ENCODE data around the gene RBM23. TPM values are rescaled to one million over a fixed set of nuclear protein-coding genes. Genes with fewer than 3 reads are reported as not detected.
"Not testable (repeated sequence)": the region's sequence is repeated elsewhere in the genome, so short reads cannot be mapped to it uniquely, and the experiment has no call there.

The RBM23 gene
- total RNA-seq, 1 experiment from 2014 or later, result 63.2 TPM

DNA sequence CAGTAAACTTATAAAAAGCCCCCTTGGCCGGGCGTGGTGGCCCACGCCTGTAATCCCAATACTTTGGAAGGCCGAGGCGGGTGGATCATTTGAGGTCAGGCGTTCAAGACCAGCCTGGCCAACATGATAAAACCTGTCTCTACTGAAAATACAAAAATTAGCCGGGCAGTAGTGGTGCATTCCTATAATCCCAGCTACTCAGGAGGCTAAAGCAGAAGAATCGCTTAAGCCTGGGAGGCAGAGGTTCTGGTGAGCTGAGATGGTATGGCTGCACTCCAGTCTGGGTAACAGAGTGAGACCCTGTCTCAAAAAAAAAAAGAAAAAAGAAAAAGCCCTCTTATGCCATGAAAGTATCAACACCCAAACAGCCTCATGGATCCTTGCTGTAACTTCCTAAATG, 6.6 kb upstream of the RBM23 start:
- in situ Hi-C loops (cut with HindIII; ENCODE audit: low pct_unique_long_range_greater_than_20kb, low sequenced_read_pairs), result no loop called here
- no peak for DNase-seq (ENCODE audit: low read depth, low spot score)

DNA sequence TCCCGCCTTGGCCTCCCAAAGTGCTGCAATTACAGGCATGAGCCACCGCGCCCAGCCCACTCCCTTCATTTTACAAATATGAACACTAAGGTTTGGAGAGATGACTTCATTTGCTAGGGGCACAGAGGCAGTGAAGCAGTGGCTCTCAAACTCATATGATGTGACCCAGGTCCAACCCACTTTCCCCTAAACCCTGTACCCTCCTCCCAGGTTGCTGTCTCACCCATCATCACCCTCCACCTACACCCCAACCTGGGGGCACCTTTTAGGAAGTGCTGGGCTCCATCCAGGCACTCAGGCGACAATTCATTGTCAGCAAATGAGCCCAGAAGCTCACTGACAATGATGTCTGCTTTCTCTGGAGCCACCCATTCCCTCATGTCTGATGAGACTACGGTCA, 4.8 kb upstream of the RBM23 start:
- in situ Hi-C loops (cut with HindIII; ENCODE audit: low pct_unique_long_range_greater_than_20kb, low sequenced_read_pairs), result no loop called here
- DNase-seq (ENCODE audit: low read depth, low spot score), result no peak

DNA sequence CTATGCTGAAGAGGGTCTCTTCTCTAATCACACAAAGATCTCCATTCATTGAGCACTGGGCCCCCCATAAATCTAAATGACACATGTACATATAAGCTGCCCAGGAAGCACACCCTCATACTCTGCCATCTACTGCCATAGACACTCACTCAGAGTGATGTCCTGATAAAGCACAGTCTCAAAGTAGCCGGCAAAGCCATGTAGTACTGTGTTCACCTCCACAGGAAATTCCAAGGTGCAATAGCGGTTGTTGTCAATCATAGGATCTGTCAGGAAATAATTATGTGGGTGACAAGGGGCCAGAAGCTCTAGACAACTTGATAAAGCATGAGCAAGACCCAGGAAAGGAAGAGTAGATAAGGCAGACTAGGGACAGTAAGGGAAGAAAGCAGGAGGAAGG, 3.3 kb upstream of the RBM23 start:
- in situ Hi-C loops (cut with HindIII; ENCODE audit: low pct_unique_long_range_greater_than_20kb, low sequenced_read_pairs), result no loop called here
- DNase-seq (ENCODE audit: low read depth, low spot score), result no peak

DNA sequence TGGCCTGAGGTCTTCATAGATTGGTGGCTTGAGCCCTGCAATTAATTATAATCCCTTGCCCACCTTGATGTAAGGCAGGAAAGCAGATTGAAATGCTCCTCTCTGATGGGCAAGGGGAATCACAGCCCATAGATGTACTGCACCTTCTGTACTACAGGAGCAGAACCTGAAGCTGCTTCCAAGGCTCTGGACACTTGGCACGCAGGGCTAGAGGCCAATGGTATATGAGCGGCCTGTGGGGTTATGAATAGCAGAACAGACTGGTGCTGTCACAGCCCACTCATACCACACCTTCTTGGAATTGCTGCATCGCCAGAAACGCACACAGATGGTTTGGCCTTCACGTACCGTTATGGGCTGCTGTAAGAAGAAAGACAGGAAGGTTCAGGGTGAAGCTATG, 1.7 kb upstream of the RBM23 start:
- DNase-seq (ENCODE audit: low read depth, low spot score), result no peak
- in situ Hi-C loops (cut with HindIII; ENCODE audit: low pct_unique_long_range_greater_than_20kb, low sequenced_read_pairs), result no loop called here

DNA sequence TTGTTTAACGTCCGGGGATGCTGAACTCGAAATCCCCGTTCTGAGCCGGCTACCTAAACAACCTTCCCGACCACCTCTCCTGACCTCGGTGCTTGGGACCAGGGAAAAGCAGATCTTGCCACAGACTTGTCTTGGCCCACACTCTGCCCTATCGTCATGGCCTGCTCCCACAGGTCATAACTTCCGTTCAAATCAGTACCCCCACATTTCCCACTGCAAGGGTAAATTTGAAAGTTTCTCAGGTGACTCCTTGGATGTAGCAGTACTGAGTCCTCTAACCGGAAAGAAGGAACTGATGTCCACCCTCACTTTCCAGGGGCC, 612 bp upstream of the RBM23 start:
- no peak for DNase-seq (ENCODE audit: low read depth, low spot score)
- in situ Hi-C loops (cut with HindIII; ENCODE audit: low pct_unique_long_range_greater_than_20kb, low sequenced_read_pairs), result no loop called here

DNA sequence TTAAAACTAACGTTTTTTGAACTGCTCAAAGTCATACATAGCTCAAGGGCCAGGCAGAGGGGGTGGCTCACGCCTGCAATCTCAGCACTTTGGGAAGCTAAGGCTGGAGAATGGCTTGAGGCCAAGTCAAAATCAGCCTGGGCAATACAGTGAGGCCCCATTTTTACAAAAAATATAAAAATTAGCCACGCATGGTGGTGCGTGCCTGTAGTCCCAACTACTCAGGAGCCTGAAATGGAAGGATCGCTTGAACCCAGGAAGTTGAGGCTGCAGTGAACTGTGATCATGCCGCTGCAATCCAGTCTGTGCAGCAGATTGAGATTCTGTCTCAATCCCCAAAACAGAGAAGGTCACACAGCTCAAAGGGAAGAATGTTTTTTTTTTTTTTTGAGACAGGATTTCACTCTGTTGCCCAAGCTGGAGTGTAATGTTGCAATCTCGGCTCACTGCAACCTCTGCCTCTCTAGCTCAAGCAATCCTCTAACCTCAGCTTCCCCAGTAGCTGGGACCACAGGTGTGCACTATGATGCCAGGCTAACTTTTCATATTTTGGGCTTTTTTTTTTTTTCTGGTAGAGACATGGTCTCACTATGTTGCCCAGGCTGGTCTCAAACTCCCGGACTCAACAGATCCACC, 2.9 kb downstream of the RBM23 start:
- in situ Hi-C loops (cut with HindIII; ENCODE audit: low pct_unique_long_range_greater_than_20kb, low sequenced_read_pairs), result no loop called here
- DNase-seq (ENCODE audit: low read depth, low spot score), result no peak

DNA sequence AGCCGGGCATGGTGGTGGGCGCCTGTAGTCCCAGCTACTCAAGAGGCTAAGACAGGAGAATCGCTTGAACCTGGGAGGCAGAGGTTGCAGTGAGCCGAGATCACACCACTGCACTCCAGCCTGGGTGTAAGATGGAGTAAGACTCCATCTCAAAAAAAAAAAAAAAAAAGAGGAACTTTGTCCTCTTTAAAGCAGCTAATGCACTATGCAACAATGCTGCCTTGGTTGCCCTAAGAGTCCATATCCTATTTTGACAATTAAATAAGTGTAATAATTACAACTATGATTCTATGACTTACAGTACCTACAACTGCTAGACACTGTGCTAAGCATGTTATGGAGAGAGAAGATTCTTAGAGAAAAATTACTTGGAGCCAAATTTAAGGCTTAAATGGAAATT, 4.1 kb downstream of the RBM23 start:
- in situ Hi-C loops (cut with HindIII; ENCODE audit: low pct_unique_long_range_greater_than_20kb, low sequenced_read_pairs); DNase-seq (ENCODE audit: low read depth, low spot score): not testable (repeated sequence)

DNA sequence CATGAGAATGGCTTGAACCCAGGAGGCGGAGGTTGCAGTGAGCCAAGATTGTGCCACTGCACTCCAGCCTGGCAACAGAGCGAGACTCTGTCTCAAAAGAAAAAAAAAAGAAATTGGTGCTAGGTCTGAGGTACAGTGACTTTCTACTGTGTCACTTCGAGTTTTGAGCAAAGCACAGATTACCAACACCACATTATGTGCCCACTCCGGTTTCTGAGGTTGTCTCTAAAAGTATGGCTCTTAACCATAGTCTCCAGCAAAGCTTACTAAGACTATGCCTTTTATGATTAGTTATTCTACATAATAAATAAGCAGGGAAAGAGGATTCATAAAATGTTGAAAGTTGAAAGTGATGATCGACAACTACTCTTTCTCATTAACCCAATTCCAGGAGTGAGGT, 8.0 kb downstream of the RBM23 start:
- DNase-seq (ENCODE audit: low read depth, low spot score), result no peak
- in situ Hi-C loops (cut with HindIII; ENCODE audit: low pct_unique_long_range_greater_than_20kb, low sequenced_read_pairs), result no loop called here

DNA sequence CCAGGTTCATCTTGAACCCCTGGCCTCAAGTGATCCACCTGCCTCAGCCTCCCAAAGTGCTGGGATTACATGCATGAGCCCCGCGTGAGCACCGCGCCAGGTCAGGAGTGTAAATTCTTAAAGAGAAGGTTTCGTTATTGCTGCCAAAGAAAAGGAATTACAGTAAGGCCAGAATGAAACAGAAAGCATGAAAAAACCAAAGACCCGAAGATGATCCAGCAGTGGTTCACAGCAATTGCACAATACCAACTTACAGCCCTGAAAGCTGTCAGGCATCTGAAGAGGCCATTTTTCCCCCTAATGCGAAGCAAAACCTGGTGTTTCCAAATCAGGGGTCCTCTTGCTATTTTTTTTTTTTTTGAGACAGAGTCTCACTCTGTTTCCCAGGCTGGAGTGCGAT, 10.3 kb downstream of the RBM23 start:
- in situ Hi-C loops (cut with HindIII; ENCODE audit: low pct_unique_long_range_greater_than_20kb, low sequenced_read_pairs), result no loop called here
- DNase-seq (ENCODE audit: low read depth, low spot score), result no peak

DNA sequence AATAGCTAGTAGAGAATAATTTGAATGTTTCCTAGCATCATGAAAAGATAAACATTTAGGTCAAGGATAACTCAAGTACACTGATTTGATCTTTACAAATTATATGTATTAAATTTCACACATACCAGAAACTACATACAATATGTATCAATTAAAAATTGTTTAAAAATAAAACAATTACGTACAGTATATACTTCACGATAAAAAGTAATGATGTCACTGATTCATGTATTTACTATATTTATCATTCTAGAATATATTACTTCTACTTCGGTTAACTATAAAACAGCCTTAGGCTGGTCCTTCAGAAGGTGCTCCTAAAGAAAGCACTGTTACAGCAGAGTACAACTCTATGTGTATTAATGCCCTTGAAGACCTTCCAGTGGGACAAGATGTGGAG, 11.5 kb downstream of the RBM23 start:
- no peak for DNase-seq (ENCODE audit: low read depth, low spot score)
- in situ Hi-C loops (cut with HindIII; ENCODE audit: low pct_unique_long_range_greater_than_20kb, low sequenced_read_pairs), result no loop called here

DNA sequence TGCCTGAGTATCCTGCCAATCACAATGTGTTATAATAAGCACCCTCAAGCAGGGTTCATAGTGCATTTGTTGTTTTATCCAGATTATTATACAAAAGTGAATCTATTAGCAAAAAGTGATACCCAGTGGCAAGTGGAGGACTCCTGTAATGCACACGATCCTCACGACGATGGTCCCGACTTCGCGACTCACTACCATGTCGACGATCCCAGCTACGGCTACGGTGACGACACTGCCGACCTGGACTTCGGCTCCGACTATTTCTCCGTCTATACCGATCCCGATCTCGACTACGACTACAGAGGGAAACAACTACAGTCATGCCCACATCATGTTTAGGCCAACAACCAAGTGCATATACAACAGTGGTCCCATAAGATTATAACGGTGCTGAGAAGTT, 12.9 kb downstream of the RBM23 start:
- in situ Hi-C loops (cut with HindIII; ENCODE audit: low pct_unique_long_range_greater_than_20kb, low sequenced_read_pairs), result no loop called here
- no peak for DNase-seq (ENCODE audit: low read depth, low spot score)

DNA sequence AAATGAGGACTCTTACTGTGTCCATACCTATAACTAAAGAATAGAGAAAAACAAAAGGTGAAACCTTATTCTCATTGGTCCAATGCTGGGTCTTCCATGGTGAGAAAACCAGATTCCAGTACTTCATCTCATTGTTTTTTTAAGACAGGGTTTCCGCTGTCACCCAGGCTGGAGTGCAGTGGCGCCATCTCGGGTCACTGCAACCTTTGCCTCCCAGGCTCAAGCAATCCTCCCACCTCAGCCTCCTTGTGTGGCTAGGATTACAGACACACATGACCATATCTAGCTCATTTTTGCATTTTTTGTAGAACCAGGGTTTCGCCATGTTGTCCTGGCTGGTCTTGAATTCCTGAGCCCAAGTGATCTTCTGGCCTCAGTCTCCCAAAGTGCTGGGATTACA, 13.3 kb downstream of the RBM23 start:
- DNase-seq (ENCODE audit: low read depth, low spot score), result no peak
- in situ Hi-C loops (cut with HindIII; ENCODE audit: low pct_unique_long_range_greater_than_20kb, low sequenced_read_pairs), result no loop called here

DNA sequence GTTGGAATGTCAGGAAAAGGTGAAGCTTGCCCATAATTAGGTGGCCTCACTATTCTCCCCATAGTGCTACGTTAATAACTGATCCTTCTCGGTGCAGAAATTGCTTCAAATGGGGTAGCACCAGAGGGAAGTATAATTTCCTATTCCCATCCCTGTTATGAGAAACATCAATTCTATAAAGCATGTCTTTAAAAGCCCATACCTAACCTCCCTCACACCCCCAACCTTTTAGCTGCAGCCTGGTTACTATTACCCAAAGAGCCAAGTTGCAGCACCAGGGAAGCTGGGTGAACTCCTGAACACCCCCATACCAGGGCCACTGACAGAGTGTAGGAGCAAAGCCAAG, 15.2 kb downstream of the RBM23 start:
- no peak for DNase-seq (ENCODE audit: low read depth, low spot score)
- in situ Hi-C loops (cut with HindIII; ENCODE audit: low pct_unique_long_range_greater_than_20kb, low sequenced_read_pairs), result no loop called here

DNA sequence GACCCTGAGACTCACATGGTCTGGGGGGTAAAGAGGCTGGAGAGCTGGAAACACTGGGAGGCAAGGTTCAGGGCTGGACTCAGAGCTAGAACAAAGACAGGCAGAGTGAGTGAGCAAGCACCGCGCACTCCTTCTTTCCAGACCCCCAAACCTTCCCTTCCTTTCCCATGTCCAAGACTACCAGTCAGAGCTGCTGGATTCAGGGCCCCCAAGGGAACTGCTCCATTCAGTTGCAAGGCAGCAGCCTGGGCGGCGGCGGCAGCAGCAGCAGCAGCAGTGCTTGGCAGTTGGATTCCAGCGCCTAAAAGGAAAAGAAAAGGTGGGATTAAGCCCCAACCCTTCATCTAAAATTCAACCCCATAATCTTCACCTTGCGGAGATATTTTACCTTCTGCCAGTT, 17.1 kb downstream of the RBM23 start:
- in situ Hi-C loops (cut with HindIII; ENCODE audit: low pct_unique_long_range_greater_than_20kb, low sequenced_read_pairs), result no loop called here
- DNase-seq (ENCODE audit: low read depth, low spot score), result no peak

DNA sequence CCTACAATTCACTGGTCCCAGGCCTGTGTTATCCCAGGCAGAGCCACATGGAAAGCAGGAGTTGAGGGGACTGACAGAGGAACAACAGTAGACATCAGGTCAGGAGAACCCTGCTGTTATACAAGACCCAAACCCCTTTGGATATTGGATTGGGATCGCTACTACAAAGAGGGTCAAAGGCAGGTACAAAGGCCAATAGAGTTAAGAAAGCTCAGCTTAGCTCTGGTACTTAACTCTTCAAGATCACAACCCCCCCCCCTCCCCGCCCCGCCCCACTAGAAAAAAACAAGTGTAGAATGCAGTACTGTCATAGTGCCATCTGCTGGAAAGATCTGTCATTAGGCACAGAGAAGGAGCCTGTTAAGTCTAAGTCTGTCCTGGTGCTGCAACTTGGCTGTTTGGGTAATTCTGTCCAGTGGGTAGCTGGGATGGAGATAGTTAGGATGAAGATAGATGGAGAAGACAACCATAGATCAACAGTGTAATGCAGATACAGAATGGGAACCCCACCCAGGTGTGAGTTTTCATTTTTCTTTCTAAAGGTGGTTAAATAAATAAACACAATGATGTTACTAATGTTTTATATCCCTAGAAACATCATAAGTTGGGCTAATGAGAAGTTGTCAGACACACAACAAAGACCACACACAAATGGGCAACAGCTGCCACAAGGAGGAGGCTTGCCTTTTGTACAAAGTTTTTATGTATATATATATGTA, 18.7 kb downstream of the RBM23 start:
- DNase-seq (ENCODE audit: low read depth, low spot score), result peak; percentile 82
- in situ Hi-C loops (cut with HindIII; ENCODE audit: low pct_unique_long_range_greater_than_20kb, low sequenced_read_pairs), result no loop called here

DNA sequence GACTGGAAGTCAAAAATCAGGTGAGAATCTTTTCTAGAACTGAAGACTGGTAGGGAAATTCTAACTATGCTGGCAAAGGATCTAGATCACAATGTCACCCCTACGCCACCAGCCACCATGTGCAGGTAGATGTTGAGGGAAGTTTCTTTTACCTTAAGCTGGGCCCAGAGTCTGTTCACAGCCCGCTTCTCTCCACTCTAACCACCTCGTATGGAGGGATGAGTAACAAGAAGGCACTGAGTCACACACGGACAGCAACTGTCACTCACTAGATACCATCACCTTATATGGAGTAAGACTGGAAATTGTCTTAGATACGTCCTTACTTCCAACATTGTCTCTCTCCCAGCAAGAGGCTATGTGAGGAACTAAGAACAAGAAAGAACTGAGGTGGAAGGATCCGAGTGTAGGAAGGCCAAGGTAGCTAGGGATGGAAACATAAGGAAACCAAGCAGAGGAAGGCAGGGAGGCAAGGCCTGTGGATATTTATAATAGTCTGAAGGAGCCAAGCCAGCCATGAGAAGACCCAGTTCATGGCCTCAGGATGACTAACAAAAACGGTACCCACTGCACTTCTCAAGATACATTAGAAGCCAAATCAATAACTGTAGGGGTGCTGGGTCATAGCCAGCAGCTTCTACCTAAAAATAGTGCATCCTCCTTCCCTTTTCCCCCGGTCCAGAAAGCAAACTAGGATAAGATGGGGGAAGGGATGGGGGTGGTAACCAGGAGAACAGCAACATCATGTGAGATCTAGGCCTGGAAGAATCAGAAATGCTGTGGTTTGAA, 20.5 kb downstream of the RBM23 start:
- no peak for DNase-seq (ENCODE audit: low read depth, low spot score)
- in situ Hi-C loops (cut with HindIII; ENCODE audit: low pct_unique_long_range_greater_than_20kb, low sequenced_read_pairs), result no loop called here

DNA sequence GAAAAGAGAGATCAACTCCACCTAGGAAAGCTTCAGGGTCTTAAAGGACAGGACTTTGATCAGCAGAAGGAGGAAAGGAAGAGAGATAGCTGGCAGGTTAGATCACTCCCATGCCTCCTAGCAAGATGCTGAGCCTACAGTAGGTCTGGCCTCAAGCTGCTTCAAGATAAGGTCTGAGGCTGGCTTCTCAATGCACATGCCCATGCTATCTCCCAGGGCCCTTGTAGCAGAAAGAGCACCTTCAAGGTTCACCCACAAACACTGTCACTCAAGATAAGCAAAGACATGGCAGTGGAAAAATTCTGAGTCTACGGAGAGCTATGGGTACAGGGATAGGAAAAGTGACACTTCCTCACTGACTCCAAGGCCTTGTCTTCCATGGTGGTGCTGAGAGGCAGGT, 21.6 kb downstream of the RBM23 start:
- in situ Hi-C loops (cut with HindIII; ENCODE audit: low pct_unique_long_range_greater_than_20kb, low sequenced_read_pairs), result no loop called here
- no peak for DNase-seq (ENCODE audit: low read depth, low spot score)

DNA sequence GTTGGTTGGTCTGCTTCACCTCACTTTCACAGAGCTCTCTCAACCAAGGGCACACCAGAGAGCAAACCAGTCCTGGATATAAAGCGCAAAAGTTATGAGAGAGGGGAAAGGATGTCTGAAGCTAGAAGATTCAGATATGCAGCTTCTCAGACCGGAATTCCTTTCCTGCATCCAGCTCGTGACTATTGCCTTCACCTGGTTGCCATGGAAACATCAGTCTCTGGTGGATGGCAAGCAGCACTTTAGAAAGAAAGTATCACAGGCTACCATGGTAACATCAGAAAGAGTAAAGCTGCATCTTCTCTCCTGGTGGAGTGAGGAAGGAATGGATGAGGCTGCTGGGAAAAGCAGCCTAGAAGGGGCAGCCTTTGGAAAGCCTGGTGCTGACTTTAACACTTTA, 22.2 kb downstream of the RBM23 start:
- in situ Hi-C loops (cut with HindIII; ENCODE audit: low pct_unique_long_range_greater_than_20kb, low sequenced_read_pairs), result no loop called here
- no peak for DNase-seq (ENCODE audit: low read depth, low spot score)

DNA sequence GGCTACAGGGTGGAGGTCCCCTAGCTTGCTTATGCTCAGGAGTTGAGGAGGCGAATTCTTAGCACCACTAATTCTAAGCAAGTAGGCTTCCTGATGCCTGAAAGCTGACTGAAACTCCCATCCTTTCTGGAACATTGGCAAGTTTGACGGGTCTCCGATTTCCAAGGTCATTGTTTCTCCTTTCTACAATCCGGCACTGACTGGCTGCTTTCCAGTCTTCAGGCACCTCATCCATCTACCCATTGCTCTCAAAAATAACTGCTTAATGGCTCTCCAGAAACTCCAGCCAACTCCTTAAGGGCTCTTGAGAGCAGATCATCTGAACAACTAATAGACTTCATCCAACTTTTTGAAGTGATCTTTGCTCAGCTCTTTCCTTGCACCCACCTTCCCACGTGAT, 22.6 kb downstream of the RBM23 start:
- DNase-seq (ENCODE audit: low read depth, low spot score), result no peak
- in situ Hi-C loops (cut with HindIII; ENCODE audit: low pct_unique_long_range_greater_than_20kb, low sequenced_read_pairs), result no loop called here

Data from SK-MEL-5 (cell line).